HG02623 (cell line): ENCODE results near the gene CTXND1.

Experiments
- ATAC-seq: cut with Tn5 transposase; IDR thresholded peaks from one replicate; pipeline ENCODE4 v1.9.1; 2021; ENCODE audit warnings: moderate library complexity; ENCODE audit not compliant: unreplicated experiment

CTXND1 gene

DNA sequence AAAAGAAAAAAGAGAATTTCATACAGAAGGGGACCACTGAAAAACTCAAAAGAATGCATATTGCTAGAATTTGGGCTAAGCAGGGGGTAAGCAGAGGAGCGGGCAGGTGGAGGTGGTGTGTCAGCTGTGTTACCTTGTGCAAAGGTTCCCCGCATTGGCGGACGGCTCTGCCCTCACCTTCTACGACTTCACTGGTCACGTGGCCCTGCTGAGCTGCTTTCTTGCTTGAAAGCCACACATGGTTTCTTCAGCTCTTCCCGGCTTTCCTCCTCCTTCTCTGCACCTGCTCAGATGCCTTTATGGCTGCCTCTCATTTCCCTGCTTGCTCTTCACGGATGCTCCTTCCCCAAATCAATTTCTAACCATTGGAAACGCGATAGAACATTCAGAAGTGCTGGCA, 68.7 kb downstream of the CTXND1 start:
- no peak for ATAC-seq

DNA sequence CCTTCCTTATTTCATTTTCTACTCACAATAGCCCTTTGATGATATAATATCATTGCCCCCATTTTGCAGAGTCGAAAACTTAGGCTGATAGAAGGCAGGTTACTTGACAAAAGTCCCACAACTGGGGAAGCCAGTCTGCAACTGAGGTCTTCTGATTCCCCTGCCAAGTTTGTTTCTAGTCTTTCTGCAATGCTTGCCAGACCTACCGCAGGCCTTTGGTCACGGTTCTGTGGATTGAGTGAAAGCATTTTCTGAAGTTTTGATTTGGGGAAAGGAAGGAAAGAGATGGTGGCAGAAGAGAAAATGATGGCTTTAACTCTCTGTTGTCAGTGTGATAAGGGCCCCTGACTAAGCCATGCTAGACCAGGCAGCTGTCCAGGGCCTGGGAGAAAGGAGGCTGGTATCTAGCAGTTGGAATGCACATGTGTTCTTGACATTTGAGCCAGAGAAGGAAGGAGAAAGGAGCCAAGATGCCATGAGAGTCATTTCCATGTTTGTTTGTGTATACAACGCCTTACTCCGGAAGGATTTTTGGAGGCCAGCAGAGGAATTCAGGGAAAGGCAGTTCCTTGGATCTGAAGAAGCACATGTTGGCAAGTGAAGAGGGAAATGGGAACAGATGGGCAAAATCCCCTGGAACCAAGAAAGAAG, 69.3 kb downstream of the CTXND1 start:
- no peak for ATAC-seq

DNA sequence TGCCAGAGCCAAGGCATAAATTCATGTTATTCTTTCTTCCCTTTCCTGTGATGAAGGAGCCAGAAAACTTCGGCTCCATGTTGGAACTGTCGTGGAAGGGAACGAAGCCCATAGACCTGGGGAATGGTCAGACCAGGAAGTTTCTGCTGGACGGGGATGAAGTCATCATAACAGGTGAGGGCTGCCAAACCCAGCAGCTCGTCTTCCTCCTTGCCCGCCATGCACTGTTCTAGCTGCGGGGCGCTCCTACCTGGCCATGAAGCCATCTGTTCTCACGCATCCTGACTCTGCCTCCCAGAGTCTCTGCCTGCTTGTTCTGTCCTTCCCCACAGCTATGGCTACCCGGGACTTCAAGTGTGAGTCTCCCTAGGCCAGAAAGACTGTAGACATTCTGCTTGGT, 71.0 kb downstream of the CTXND1 start:
- ATAC-seq = no peak

DNA sequence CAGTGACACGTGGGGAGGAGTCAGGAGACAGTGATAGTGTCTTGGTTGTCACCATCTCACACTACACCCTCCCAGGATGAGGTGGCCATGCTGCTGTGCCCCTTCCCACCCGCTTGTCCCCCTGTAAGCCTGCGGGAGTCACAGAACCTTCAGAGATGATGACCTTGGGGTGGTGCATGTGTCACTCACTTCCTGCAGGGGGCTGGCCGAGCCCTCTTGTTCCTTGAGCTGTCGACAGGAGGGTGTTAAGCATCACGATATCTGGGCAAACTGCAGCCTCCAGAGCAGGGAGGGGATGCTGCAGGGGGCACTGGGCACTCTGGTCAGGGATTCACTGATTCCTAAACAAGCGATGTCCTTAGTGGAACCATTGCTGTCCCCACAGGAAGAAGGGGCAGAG, 71.5 kb downstream of the CTXND1 start:
- no peak for ATAC-seq

DNA sequence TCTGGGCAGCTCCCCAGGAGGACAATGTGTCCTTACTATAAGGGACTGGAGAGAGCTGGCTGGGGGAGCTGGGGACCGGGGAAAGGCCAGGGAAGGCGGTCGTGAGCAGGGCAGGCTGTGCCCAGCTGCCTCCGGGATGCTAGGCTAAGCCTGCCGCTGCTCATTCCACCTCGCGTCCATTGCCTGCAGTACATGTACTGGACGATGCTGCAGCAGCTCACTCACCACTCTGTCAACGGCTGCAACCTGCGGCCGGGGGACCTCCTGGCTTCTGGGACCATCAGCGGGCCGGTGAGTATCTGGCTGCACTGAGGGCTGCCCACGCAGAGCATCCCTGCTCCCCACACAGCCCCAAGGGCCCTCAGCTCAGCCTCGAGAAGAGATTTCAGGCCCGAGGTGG, 72.1 kb downstream of the CTXND1 start:
- ATAC-seq = no peak

DNA sequence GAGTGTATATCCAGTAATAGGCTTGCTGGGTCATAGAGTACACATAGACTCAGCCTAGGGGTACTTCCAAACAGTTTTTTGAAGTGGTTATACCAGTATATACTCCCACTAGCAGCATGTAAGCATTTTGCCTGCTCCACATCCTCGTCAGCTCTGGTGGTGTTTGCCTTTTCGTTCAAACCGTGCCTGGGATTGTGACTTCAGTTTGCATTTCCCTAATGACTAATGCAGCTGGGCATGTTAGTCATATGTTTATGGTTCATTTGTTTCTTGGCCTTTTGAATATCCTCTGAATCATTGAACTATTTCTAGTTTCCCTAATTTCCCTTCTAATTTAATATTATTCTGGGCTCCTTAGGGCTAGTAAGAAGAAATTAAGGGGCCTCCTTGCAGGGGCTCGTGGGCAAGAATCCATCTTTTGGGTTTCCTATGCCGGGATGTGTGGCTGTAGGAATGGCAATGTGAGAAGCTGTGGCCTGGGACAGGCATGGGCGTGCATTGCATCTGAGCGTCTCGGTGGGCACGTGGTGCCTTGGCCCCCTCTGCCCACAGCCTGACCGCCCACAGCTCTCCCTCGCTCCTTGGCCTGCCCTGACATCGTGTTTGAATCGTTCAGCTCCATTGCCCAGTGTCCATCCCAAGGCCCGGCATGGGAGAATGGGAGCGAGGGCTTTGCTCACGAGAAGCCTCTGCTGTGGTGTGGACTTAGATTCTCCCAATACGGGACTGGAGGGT, 72.8 kb downstream of the CTXND1 start:
- ATAC-seq = no peak

DNA sequence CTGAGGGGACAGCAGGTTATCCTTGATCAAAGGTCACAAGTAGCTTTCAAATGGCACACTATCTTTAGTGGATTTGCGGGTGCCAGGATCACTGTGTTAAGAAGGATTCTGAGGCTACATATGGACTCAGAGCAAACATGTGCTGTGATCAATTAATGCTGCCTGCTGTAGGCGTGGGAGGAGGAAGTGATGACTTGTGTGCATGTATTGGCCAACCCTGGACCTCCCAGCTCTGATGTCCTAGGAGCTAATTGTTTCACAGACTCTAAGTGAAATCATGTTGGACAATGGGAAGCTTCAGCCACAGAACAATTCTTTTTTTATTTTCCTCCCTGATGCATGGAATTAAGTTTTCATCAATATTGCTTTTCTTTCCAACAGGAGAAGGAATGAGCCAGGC, 74.9 kb downstream of the CTXND1 start:
- ATAC-seq = no peak

DNA sequence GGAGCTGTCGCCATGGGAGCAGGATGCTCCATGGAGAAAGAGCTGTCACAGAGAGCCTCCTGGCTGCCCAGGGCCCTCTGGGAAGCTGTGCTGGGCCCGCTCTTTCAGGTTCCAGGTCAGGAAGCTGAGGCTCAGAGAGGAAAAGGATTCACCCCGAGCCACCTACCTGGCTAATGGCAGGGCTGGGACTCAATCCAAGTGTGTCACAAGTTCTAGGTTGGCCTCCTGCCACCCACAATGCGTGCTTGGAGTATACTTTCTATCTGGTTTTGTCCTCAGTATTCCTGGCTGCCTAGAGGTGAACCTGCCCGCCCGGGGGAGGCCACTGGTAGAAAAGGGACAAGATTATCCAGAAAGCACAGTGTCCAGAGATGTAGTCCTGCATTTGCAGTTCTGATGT, 75.6 kb downstream of the CTXND1 start:
- no peak for ATAC-seq

DNA sequence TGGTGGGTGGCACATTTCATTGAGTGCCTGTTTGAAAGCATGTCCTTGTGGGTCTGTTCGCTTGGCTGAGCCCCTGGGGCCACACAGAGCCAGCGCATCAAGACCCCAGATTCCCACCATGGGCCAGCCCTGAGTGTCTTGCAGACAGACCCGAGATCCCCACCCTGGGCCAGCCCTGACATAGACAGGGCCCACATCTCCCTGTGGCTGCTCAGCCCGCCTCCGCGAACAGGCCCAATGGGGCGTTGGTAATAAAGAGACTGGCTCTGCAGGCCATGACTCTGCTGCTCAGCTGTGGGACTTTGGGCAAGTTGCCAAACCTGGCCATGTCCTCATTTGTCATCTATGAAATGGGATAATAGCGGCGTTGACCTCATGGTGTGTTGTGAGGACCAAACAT, 76.6 kb downstream of the CTXND1 start:
- ATAC-seq = no peak

DNA sequence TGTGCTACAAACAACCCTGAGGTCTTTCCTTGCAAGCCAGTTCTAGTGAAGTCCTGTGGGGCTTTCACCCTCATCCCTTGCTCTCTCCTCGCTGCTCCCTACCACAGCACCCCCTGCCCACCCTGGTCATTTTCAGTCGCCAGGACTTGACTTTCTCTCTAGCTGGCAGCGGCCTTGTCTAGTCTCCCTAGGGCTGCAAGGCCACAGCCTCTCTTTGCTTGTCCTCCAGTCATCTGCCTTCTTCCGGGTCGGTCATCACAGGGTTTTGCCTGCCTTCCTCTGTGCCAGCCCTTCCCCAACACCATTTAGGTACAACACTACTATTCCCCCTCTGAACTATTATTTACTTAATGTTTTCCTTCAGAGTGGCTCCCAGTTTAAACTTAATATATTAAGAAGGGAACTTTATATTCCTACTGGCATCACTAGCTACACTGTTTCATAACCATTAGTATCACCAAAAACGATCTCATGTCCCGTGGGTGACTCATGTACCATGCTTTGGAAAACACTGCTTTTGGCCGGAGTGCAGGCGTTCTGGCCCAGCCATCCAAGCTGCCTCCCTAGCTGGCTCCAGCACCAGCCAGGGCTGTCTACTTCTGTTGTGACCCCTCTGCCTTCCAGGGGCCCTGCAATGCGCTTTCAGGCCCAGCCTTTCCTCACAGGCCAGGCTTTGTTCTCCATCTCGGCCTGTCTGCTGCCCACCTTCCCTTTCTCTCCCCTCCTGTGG, 77.8 kb downstream of the CTXND1 start:
- ATAC-seq = no peak

DNA sequence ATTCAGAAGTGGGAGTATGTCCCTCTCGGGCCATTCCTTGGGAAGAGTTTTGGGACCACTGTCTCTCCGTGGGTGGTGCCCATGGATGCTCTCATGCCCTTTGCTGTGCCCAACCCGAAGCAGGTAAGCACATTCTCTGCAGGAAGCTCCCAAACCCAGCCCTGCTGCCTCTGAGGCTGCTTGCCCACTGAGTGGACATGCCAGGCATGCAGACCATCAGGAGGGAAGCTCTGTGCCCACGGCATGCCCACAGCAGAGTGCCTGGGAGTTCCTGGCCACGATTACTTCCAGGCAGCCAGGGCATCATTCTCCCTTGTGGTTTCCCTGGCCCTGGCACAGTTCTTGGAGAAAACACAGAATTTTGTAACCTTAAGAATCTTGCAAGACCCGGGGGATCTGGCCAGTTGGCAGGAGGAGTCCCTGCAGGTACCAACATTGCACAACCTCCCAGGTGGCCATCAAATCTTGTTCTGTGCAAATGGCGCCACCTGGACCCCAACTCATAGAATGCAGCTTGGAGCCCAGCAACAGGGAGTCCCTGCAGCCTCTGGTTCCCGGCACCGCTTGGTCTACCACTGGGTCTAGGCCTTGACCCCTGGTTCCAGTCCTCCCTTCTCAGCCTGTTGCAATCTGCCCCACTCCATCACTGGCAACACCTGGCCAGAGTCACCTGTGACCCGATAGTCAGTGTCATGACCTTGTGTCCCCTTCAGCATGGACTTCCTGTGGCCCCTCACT, 78.8 kb downstream of the CTXND1 start:
- ATAC-seq = peak; percentile 57

DNA sequence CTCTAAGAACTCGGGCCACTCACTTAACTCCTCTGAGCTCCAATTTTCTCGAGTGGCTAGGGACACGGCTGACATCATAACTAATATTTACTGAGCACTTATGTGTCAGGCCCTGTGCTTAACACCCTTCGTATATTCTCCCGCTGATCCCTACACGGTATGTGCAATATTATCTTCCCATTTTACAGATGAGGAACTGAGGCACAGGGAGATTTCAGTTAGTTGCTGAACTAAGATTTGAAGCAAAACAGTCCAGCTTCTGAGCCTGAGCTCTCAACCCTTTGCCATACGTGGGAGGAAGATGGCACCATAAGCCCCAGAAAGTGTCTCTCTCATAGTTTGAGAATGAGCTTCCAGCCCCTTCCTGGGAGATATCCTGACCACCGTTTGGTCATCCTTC, 79.6 kb downstream of the CTXND1 start:
- ATAC-seq = no peak

DNA sequence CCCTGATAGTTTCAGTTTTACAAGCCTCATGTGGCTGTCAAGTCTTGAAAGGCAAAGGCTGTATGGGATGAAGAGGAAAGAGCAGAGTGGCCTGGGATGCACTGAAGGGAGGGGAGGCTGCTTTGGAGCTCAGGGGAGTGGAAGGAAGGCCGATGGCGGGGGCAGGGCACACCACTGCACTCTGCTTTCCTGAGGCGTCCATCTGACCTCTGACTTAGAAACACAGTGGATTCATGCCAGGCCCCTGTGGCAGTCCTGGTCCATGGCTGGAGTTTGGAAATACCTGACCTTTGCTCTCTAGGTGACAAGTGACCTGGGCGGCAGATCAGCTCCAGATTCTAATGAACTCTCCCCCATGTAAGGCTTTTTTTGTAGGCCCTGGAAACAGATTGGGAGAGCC, 80.2 kb downstream of the CTXND1 start:
- no peak for ATAC-seq

DNA sequence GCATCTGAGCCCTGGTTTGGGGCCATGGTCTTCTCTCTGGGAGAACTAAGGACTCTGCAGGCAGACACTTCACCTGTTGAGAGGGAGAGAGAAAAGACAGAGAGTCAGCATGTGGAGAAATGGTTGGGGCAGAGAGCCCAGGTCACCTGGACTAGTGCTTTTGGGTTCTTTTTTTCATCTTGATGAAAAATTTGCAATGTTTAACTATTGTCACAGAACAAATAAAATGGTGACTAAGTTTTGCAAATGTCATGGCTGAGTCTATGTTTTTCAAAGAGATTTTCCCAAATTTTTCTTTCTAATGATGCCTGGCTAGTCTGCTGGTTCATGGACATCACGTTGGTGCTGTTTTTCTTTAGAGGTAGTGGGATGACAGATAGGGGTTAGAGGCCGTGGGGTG, 81.4 kb downstream of the CTXND1 start:
- ATAC-seq = no peak

DNA sequence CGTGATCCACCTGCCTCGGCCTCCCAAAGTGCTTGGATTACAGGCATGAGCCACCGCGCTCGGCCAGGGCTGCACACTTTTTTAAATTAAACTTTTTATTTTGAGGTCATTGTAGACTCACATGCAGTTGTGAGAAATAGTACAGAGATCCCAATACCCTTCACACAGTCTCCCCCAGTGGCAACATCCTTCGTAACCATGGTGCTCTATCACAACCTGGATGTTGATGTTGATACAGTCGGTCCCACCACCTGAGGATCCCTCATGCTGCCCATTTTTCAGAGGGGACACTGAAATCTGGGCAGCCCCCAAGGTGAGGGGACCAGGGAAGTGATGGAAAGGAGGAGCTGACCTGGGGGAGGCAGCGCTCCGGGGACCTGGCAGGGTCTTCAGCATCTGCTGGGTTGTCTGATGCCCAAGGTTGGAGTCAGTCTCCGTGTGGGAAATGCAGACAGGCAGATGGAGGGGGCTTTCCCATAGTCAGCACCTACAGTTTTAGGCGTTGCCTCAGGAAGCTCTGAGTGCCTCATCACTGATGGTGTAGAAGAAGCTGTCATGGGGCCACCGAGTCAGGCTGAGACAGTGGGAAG, 82.2 kb downstream of the CTXND1 start:
- ATAC-seq = no peak

DNA sequence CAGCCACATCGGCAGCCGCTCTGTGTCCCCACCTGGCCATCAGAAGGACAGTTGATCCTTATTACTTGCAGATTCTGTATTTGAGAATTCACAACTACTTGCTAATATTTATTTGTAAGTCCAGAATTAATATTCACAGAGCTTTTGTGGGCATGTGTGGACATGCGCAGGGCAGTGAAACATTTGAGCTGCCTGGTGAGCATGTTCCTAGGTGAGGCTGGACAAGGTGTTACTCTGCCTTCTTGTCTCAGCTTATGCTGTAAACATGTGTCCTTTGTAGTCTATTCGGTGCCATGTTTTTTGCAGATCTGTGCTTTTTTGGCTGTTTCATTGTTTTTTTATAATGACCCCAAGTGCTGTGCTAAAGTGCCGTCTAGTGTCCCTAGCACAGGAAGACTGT, 83.6 kb downstream of the CTXND1 start:
- ATAC-seq = no peak

DNA sequence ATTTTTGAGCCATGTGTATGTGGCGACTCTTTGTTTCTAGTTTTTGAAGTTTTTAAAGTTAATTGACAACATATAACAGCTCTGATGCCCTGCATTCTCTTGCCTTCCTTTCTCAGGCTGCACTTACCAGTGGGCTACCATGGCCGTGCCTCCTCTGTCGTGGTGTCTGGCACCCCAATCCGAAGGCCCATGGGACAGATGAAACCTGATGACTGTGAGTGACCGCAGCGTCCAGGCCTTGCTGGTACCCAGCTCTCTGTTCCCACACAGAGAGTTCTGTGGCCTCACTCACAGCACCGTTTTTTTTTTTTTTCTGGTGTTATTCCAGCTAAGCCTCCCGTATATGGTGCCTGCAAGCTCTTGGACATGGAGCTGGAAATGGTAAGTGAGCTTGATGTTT, 84.1 kb downstream of the CTXND1 start:
- ATAC-seq = no peak

DNA sequence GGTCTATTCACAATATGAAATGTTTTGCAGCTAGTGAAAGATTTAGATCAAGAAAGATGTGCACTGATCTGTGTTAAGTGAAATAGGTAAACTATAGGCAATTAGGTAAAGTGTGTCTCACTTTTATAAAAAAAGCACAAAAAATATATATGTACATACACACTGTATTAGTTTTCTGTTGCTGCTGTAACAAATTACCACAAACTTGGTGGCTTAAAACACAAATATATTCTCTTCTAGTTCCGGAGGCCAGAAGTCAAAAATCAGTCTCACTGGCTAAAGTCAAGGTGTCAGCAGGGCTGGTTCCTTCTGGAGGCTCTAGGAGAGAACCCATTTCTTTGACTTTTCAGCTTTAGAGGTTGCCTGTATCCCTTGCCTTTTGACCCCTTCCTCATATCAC, 88.1 kb downstream of the CTXND1 start:
- no peak for ATAC-seq

DNA sequence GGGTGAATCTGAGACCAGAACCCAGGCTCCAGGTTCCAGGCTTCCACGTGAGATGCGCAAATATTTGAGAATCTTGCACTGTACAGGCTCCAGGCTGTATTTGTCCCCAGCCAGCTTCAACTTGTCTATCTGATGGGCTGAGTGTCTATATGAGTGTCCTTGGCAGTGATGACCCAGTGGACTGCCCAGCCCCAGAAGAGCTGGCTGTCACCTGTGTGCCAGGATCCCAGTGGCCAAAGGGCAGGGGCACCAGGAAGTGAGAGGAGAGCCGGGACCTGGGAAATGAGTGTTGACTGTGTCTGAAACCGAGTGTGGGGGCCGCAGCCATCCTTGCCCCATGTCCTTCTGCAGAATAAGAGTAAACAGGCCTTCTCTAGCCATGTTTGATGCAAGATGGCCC, 88.8 kb downstream of the CTXND1 start:
- no peak for ATAC-seq

DNA sequence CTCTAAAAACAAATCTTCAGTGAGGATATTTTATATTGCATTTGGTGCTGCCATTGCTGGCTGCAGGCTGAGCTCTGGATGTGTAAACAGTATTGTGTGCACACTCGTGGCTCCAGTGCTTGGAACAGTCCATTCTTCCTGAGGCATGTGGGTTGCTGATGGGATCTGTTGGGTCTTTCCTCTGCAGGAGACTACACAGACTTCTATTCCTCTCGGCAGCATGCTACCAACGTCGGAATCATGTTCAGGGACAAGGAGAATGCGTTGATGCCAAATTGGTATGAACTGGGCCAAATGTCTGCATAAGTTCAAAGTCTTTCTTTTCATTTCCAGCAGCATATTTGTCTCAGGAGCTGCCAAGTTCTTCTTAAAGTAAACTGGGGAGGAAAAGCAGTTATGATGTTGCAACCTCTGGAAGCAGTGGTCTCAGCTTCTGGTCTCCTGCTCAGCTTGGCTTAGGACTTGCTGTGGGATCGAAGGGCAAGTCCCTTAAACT, 89.9 kb downstream of the CTXND1 start:
- no peak for ATAC-seq

DNA sequence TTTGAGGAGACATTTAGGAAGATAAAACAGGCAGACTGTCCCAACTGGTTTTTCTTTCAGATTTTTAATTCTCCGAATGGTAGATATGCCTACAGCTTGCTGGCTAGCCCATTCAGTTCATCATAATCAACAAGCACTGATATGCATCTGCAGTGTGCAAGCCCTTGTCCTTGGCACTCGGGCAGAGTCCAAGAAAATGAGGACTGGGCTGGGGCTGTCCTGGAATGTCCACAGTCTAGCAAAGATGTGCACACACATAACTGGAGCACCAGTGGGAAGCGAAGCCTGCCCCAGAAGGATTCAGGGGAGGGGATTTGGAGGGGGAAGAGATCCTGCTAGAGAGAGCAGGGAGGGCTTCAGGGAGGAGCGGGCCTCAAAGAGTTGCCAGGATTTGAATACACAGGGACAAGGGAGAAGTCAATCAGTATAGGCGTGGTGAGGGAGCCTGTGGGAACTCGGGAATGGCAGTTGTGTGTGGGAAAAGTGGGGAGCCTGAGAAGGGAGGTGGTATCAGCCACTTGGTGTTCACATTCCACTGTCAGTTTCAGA, 90.5 kb downstream of the CTXND1 start:
- ATAC-seq = no peak
